Prostate gland (tissue), 2 donors: Measurements from ENCODE around the gene TAS2R40.

Source experiments
- CTCF ChIP-seq, 4 experiments: fragments of 200-600 bp in 2 of 4; fragments of 450-650 bp in 2 of 4; sonication (generic) in 2 of 4; IDR thresholded peaks; 1 replicate in 3 of 4; 2 replicates in 1 of 4; pipeline ENCODE4 v1.5.1; 2016 to 2019; ENCODE audit warnings: antibody characterized with exemption in 4 of 4, mild to moderate bottlenecking in 2 of 4, moderate library complexity in 2 of 4
- POLR2A ChIP-seq: fragments of 450-650 bp; IDR thresholded peaks from one replicate; pipeline ENCODE4 v1.6.1; 2016; ENCODE audit warnings: antibody characterized with exemption, mild to moderate bottlenecking

- no peak for TF ChIP-seq POLR2A
- no peak for TF ChIP-seq CTCF (IDR thresholded peaks at IDR 0.05)
These were observed 40.5 kb upstream of the TAS2R40 start for GRCh38 chr7:143181349-143181748.
